GM23338 (cell line): ENCODE measurements around the gene APRT. TPM values are rescaled to one million over a fixed set of nuclear protein-coding genes. Genes with fewer than 3 reads are reported as not detected.

ENCODE experiments used
- ATAC-seq: fragments of 200-7000 bp; cut with Tn5 transposase; 3 replicates; pipeline ENCODE4 v1.9.1; 2020
- DNase-seq: peaks from one replicate; pipeline ENCODE4 v3.0.0-alpha.2; 2015; ENCODE audit warnings: low spot score
- H2AFZ ChIP-seq: fragments of 200-600 bp; sonication (generic); 2 replicates; pipeline ENCODE4 v1.8.0; 2016; ENCODE audit warnings: antibody characterized with exemption, mild to moderate bottlenecking, moderate library complexity
- H3F3A ChIP-seq: fragments of 200-600 bp; sonication (generic); replicated peaks from 2 replicates; pipeline ENCODE4 v1.8.0; 2017; ENCODE audit warnings: antibody characterized with exemption, mixed run types, low read depth
- H3K27ac ChIP-seq: fragments of 200-600 bp; sonication (generic); 2 replicates; pipeline ENCODE4 v1.6.1; 2016; ENCODE audit warnings: low read depth
- H3K27me3 ChIP-seq: fragments of 200-600 bp; sonication (generic); 2 replicates; pipeline ENCODE4 v1.8.0; 2016; ENCODE audit warnings: mild to moderate bottlenecking, mixed run types, moderate library complexity; ENCODE audit not compliant: insufficient read depth
- H3K36me3 ChIP-seq: fragments of 200-600 bp; sonication (generic); 2 replicates; pipeline ENCODE4 v1.8.0; 2016; ENCODE audit warnings: mild to moderate bottlenecking; ENCODE audit not compliant: insufficient read depth
- H3K4me1 ChIP-seq: fragments of 200-600 bp; sonication (generic); 2 replicates; pipeline ENCODE4 v1.8.0; 2016; ENCODE audit warnings: mild to moderate bottlenecking, moderate library complexity; ENCODE audit not compliant: insufficient read depth
- H3K4me2 ChIP-seq: fragments of 200-600 bp; sonication (generic); 2 replicates; pipeline ENCODE4 v1.7.1; 2017; ENCODE audit warnings: mixed run types
- H3K4me3 ChIP-seq: fragments of 200-600 bp; sonication (generic); 2 replicates; pipeline ENCODE4 v1.6.1; 2016; ENCODE audit warnings: mixed run types
- H3K79me2 ChIP-seq: fragments of 200-600 bp; sonication (generic); replicated peaks from 2 replicates; pipeline ENCODE4 v1.8.0; 2017; ENCODE audit warnings: mild to moderate bottlenecking; ENCODE audit not compliant: insufficient read depth
- H3K9me2 ChIP-seq: fragments of 200-600 bp; sonication (generic); 2 replicates; pipeline ENCODE4 v1.8.0; 2017; ENCODE audit not compliant: insufficient read depth
- H4K20me1 ChIP-seq: fragments of 200-600 bp; sonication (generic); replicated peaks from 2 replicates; pipeline ENCODE4 v1.8.0; 2017; ENCODE audit warnings: mild to moderate bottlenecking; ENCODE audit not compliant: insufficient read depth
- H3K27ac Mint-ChIP-seq: 2 replicates; pipeline ENCODE4 v1.8.0; 2020; ENCODE audit warnings: inconsistent platforms, mild to moderate bottlenecking, moderate library complexity, mixed read lengths
- H3K27me3 Mint-ChIP-seq: 3 replicates; pipeline ENCODE4 v1.8.0; 2022; ENCODE audit warnings: low read depth, mild to moderate bottlenecking, moderate library complexity, mixed read lengths, inconsistent platforms; ENCODE audit not compliant: insufficient read depth, poor library complexity
- H3K36me3 Mint-ChIP-seq: 3 replicates; pipeline ENCODE4 v1.8.0; 2021; ENCODE audit warnings: low read depth, mild to moderate bottlenecking, inconsistent platforms, moderate library complexity, mixed read lengths
- H3K4me1 Mint-ChIP-seq: 3 replicates; pipeline ENCODE4 v1.8.0; 2020; ENCODE audit warnings: mild to moderate bottlenecking, inconsistent platforms, mixed read lengths
- H3K4me3 Mint-ChIP-seq: 3 replicates; pipeline ENCODE4 v1.8.0; 2021; ENCODE audit warnings: moderate library complexity, mild to moderate bottlenecking, inconsistent platforms, mixed read lengths
- H3K9me3 Mint-ChIP-seq: 3 replicates; pipeline ENCODE4 v1.8.0; 2020; ENCODE audit warnings: moderate library complexity, mild to moderate bottlenecking, inconsistent platforms, mixed read lengths
- CREB1 ChIP-seq: fragments of 250-450 bp; sonication (Bioruptor Pico); IDR thresholded peaks from 2 replicates; pipeline ENCODE4 v1.5.0; 2020; ENCODE audit warnings: low read depth, mild to moderate bottlenecking, moderate library complexity
- CTCF ChIP-seq, 2 experiments: fragments of 200-600 bp in 1 of 2; sonication (generic) in 1 of 2; conservative IDR thresholded peaks; 2 replicates each; pipeline versions ENCODE4 v1.5.1 to v1.6.1; 2016 to 2017; ENCODE audit warnings: antibody characterized with exemption in 2 of 2, low read depth in 2 of 2, mild to moderate bottlenecking in 2 of 2, moderate library complexity in 1 of 2
- ETS1 ChIP-seq: IDR thresholded peaks from 2 replicates; pipeline ENCODE4 v1.6.1; 2016; ENCODE audit warnings: antibody characterized with exemption
- EZH2 ChIP-seq: fragments of 200-600 bp; sonication (generic); IDR thresholded peaks from one replicate; pipeline ENCODE4 v1.8.0; 2017; ENCODE audit warnings: antibody characterized with exemption, mild to moderate bottlenecking, low read depth; ENCODE audit not compliant: unreplicated experiment
- EZH2phosphoT487 ChIP-seq: fragments of 200-600 bp; sonication (generic); IDR thresholded peaks from one replicate; pipeline ENCODE4 v1.8.1; 2018; ENCODE audit warnings: antibody characterized with exemption; ENCODE audit not compliant: unreplicated experiment
- JUNB ChIP-seq: IDR thresholded peaks from one replicate; pipeline ENCODE4 v1.6.1; 2016; ENCODE audit warnings: antibody characterized with exemption; ENCODE audit not compliant: unreplicated experiment
- NANOG ChIP-seq: IDR thresholded peaks from 2 replicates; pipeline ENCODE4 v1.6.1; 2016; ENCODE audit warnings: antibody characterized with exemption, borderline replicate concordance
- POLR2AphosphoS5 ChIP-seq: IDR thresholded peaks from 2 replicates; pipeline ENCODE4 v1.6.1; 2016; ENCODE audit warnings: antibody characterized with exemption, low read depth
- REST ChIP-seq: IDR thresholded peaks from one replicate; pipeline ENCODE4 v1.6.1; 2018; ENCODE audit warnings: antibody characterized with exemption; ENCODE audit not compliant: unreplicated experiment
- STAT1 ChIP-seq: IDR thresholded peaks from one replicate; pipeline ENCODE4 v1.6.1; 2016; ENCODE audit warnings: antibody characterized with exemption; ENCODE audit not compliant: unreplicated experiment
- ZNF114 ChIP-seq: fragments of 250-450 bp; sonication (Bioruptor Pico); IDR thresholded peaks from 2 replicates; pipeline ENCODE4 v1.5.0; 2020; ENCODE audit warnings: mild to moderate bottlenecking, moderate library complexity
- ZNF331 ChIP-seq: fragments of 250-450 bp; sonication (Bioruptor Pico); IDR thresholded peaks from 2 replicates; pipeline ENCODE4 v1.5.0; 2020; ENCODE audit warnings: low read depth, mild to moderate bottlenecking, moderate library complexity
- ZNF462 ChIP-seq: fragments of 250-450 bp; sonication (Bioruptor Pico); IDR thresholded peaks from 2 replicates; pipeline ENCODE4 v1.5.0; 2020; ENCODE audit warnings: mild to moderate bottlenecking, moderate library complexity
- polyA plus RNA-seq: library from polyadenylated mRNA; unstranded; fragments of >200 nt; fragmentation: Nextera tagmentation; extraction: Ambion mirVana; gene quantifications from 2 replicates; pipeline ENCODE4 v1.2.1, GENCODE V29; 2016
- total RNA-seq: library from RNA; depleted of rRNA; stranded (reverse); fragments of >200 nt; shearing (Covaris generic); gene quantifications from 2 replicates; pipeline ENCODE4 v1.2.3, GENCODE V29; 2014

The APRT gene
- total and polyA plus RNA-seq, 2 experiments from 2014 or later = 250 to 522 TPM

GRCh38 chr16:88847654-88848053 is 35.9 kb upstream of the APRT start:
- TF ChIP-seq ETS1 (no peak), POLR2AphosphoS5 (no peak), JUNB (no peak), EZH2phosphoT487 (no peak), NANOG (no peak), ZNF114 (no peak), EZH2 (no peak), CTCF (conservative IDR thresholded peaks at IDR 0.05; ENCODE audit: low read depth in 2 of 2) (no peak), CREB1 (CRISPR knock-in tag) (no peak), ZNF462 (CRISPR knock-in tag) (no peak), ZNF331 (CRISPR knock-in tag) (no peak), STAT1 (no peak), REST (no peak)
- H3K4me1 ChIP-seq = no peaks in the 10 kb centered on the region
- H3K9me2 ChIP-seq = no peaks in the 10 kb centered on the region
- 0 out of 3 replicates have a peak, but pooled peaks cover 3% of the 10 kb centered on the region for H3K4me1 Mint-ChIP-seq
- no peaks in the 10 kb centered on the region for H3K36me3 ChIP-seq
- no peak overlapping the region for H3K4me2 ChIP-seq
- no peaks in the 10 kb centered on the region for H3K27me3 ChIP-seq
- H3F3A ChIP-seq = no peaks in the 10 kb centered on the region
- no peak overlapping the region for H3K27ac ChIP-seq
- H4K20me1 ChIP-seq = no peaks in the 10 kb centered on the region
- no peak for ATAC-seq
- peaks cover 11% of the 10 kb centered on the region; the same call in 1 of the 3 replicates for H3K9me3 Mint-ChIP-seq
- H3K4me3 Mint-ChIP-seq = no peak overlapping the region
- peaks cover 7% of the 10 kb centered on the region for H3K27me3 Mint-ChIP-seq
- H3K36me3 Mint-ChIP-seq = peaks cover 24% of the 10 kb centered on the region
- no peaks in the 10 kb centered on the region for H3K79me2 ChIP-seq
- no peak overlapping the region for H3K4me3 ChIP-seq
- no peak overlapping the region for H2AFZ ChIP-seq
- DNase-seq = no peak
- H3K27ac Mint-ChIP-seq = no peak overlapping the region
